HK-2 (cell line): ENCODE measurements around the gene OR6C4.
"Not testable (repeated sequence)": the region's sequence is repeated elsewhere in the genome, so short reads cannot be mapped to it uniquely, and the experiment has no call there.

Experiments used
- DNase-seq: peaks from one replicate; pipeline ENCODE4 v3.0.0-alpha.2; 2018; ENCODE audit not compliant: unreplicated experiment

The OR6C4 gene

GRCh38 chr12:55549302-55549701 lies at the start of gene OR6C4:
Gene OR6C4, plus strand, starts transcription at chr12:55549602. Its CDS starts 1,625 bp downstream, at chr12:55551227.
- DNase-seq: no peak

DNA sequence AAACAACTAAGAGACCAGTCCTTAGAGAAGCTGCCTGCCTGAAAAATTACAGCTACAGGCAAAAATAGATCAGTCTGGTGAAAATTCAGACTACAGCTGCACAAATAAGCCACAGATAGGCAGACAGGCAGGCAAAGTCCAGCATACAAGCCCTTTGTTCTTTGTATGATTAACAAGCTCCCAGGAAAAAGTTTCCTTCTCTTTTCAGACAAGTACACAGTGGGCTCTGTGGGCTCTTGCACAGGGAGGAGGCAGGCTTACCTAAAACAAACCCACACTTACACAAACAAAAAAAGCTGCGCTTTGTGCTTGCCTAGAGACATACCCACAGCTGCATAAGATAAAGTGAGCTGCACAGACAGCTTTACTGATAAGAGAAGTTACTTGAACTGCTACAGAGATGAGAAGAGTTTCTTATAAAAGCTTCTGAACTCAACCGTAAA lies 49.6 kb upstream of the OR6C4 start:
- DNase-seq: no peak

- no peak for DNase-seq
These were observed 47.8 kb upstream of the OR6C4 start for GRCh38 chr12:55501601-55502000.

- DNase-seq: no peak
These were observed 33.7 kb upstream of the OR6C4 start for GRCh38 chr12:55515696-55516095.

GRCh38 chr12:55516391-55516790 lies 33.0 kb upstream of the OR6C4 start:
- DNase-seq: no peak

- not testable (repeated sequence) for DNase-seq
These were observed 1.2 kb upstream of the OR6C4 start for GRCh38 chr12:55548235-55548634.

- no peak for DNase-seq
These were observed 646 bp upstream of the OR6C4 start for GRCh38 chr12:55548756-55549155.

- DNase-seq: no peak
These were observed 4.9 kb downstream of the OR6C4 start for GRCh38 chr12:55554296-55554695.

DNA sequence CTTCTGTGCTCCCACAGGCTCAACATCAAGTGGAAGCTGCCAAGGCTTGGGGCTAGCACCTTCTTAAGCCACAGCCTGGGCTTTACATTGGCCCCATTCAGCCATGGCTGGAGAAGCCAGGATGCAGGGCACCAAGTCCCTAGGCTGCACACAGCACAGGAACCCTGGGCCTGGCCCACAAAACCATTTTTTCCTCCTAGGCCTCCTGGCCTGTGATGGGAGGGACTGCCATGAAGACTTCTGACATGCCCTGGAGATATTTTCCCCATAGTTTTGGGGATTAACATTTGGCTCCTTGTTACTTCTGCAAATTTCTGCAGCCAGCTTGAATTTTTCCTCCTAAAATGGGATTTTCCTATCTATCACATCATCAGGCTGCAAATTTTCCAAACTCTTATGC lies 20.7 kb downstream of the OR6C4 start:
- not testable (repeated sequence) for DNase-seq

DNA sequence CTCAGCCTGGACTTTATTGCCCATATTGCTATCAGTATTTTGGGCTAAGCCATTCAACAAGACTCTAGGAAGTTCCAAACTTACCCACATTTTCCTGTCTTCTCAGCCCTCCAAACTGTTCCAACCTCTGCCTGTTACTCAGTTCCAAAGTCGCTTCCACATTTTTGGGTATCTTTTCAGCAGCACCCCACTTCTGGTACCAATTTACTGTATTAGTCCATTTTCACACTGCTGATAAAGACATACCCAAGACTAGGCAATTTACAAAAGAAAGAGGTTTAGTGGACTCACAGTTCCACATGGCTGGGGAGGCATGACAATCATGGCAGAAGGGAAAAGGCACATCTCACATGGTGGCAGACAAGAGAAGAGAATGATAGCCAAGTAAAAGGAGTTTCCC lies 21.3 kb downstream of the OR6C4 start:
- not testable (repeated sequence) for DNase-seq

GRCh38 chr12:55572168-55572567 lies 22.8 kb downstream of the OR6C4 start, which contains the start of gene OR2AP1:
Gene OR2AP1, plus strand, starts transcription at chr12:55572468. Its CDS starts 1,947 bp downstream, at chr12:55574415.
- DNase-seq: no peak

GRCh38 chr12:55582066-55582465 lies 32.7 kb downstream of the OR6C4 start:
- no peak for DNase-seq

DNA sequence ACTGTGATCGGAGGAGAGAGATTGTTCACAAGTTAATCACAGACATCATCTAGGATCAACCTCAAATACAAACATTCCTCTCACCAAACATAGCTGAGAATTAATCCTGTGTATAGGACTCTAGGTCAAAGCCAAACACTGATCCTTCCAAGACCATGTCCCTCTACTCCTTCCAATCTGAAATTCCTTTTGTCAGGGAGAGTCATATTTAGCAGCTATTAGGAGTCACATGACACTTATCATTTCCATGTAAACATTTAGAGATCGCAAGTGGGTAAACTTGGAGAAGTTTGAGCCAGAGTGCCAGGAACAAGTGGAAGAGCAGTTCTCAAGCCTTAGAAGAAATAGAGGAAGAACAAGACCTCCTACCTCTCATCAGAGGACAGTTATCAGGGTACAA lies 36.4 kb downstream of the OR6C4 start:
- no peak for DNase-seq

DNA sequence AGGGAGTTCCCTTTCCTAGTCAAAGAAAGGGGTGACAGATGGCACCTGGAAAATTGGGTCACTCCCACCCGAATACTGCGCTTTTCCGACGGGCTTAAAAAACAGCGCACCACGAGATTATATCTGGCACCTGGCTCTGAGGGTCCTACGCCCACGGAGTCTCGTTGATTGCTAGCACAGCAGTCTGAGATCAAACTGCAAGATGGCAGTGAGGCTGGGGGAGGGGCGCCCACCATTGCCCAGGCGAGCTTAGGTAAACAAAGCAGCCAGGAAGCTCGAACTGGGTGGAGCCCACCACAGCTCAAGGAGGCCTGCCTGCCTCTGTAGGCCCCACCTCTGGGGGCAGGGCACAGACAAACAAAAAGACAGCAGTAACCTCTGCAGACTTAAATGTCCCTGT lies 40.8 kb downstream of the OR6C4 start:
- DNase-seq: not testable (repeated sequence)
